SK-N-SH treated with all-trans-retinoic acid at 6 μM for 48 hours (cell line): ENCODE results near the gene KRT20.

Source experiments
- ARNTL ChIP-seq: fragments of 450-650 bp; formaldehyde crosslinking; IDR thresholded peaks from 2 replicates; pipeline ENCODE4 v1.5.0; 2020; ENCODE audit warnings: low read depth, mild to moderate bottlenecking, moderate library complexity, borderline replicate concordance
- BACH2 ChIP-seq: fragments of 250-450 bp; sonication (Bioruptor Pico); IDR thresholded peaks from 2 replicates; pipeline ENCODE4 v1.9.0; 2021; ENCODE audit warnings: mild to moderate bottlenecking, borderline replicate concordance
- ESRRG ChIP-seq: fragments of 250-450 bp; sonication (Bioruptor Pico); IDR thresholded peaks from 2 replicates; pipeline ENCODE4 v1.6.1; 2021; ENCODE audit warnings: mild to moderate bottlenecking
- GLIS3 ChIP-seq: fragments of 250-450 bp; sonication (Bioruptor Pico); IDR thresholded peaks from 2 replicates; pipeline ENCODE4 v1.5.0; 2020; ENCODE audit warnings: mild to moderate bottlenecking, moderate library complexity
- OSR1 ChIP-seq: fragments of 250-450 bp; sonication (Bioruptor Pico); IDR thresholded peaks from 2 replicates; pipeline ENCODE4 v1.8.0; 2022; ENCODE audit warnings: moderate library complexity, mild to moderate bottlenecking, inconsistent platforms
- TCF4 ChIP-seq: fragments of 250-450 bp; sonication (Bioruptor Pico); IDR thresholded peaks from 2 replicates; pipeline ENCODE4 v1.8.0; 2021; ENCODE audit warnings: mild to moderate bottlenecking, moderate library complexity, borderline replicate concordance
- ZC3H10 ChIP-seq: fragments of 250-450 bp; sonication (Bioruptor Pico); IDR thresholded peaks from 2 replicates; pipeline ENCODE4 v1.5.1; 2021; ENCODE audit warnings: mild to moderate bottlenecking, moderate library complexity
- ZFP3 ChIP-seq: fragments of 250-450 bp; sonication (Bioruptor Pico); IDR thresholded peaks from 2 replicates; pipeline ENCODE4 v1.5.0; 2020; ENCODE audit warnings: mild to moderate bottlenecking, moderate library complexity
- ZFP30 ChIP-seq: fragments of 450-650 bp; formaldehyde crosslinking; IDR thresholded peaks from 2 replicates; pipeline ENCODE4 v1.5.0; 2022; ENCODE audit warnings: mild to moderate bottlenecking, moderate library complexity
- ZNF70 ChIP-seq: fragments of 450-650 bp; formaldehyde crosslinking; IDR thresholded peaks from 2 replicates; pipeline ENCODE4 v1.5.0; 2020; ENCODE audit warnings: mild to moderate bottlenecking, moderate library complexity
- ZNF8 ChIP-seq: fragments of 450-650 bp; formaldehyde crosslinking; IDR thresholded peaks from 2 replicates; pipeline ENCODE4 v1.5.0; 2020; ENCODE audit warnings: mild to moderate bottlenecking, moderate library complexity
- TF ChIP-seq, protein P1 (sequence below): fragments of 250-450 bp; sonication (Bioruptor Pico); IDR thresholded peaks from 2 replicates; pipeline ENCODE4 v1.8.0; 2020; ENCODE audit warnings: mild to moderate bottlenecking, moderate library complexity, borderline replicate concordance
- TF ChIP-seq, protein P2 (sequence below): fragments of 250-450 bp; sonication (Bioruptor Pico); IDR thresholded peaks from 2 replicates; pipeline ENCODE4 v1.5.1; 2020; ENCODE audit warnings: low read depth, mild to moderate bottlenecking, moderate library complexity
- TF ChIP-seq, protein P3 (sequence below): fragments of 250-450 bp; sonication (Bioruptor Pico); IDR thresholded peaks from 2 replicates; pipeline ENCODE4 v1.5.0; 2020; ENCODE audit warnings: mild to moderate bottlenecking, moderate library complexity

- TF ChIP-seq, protein P1, sequence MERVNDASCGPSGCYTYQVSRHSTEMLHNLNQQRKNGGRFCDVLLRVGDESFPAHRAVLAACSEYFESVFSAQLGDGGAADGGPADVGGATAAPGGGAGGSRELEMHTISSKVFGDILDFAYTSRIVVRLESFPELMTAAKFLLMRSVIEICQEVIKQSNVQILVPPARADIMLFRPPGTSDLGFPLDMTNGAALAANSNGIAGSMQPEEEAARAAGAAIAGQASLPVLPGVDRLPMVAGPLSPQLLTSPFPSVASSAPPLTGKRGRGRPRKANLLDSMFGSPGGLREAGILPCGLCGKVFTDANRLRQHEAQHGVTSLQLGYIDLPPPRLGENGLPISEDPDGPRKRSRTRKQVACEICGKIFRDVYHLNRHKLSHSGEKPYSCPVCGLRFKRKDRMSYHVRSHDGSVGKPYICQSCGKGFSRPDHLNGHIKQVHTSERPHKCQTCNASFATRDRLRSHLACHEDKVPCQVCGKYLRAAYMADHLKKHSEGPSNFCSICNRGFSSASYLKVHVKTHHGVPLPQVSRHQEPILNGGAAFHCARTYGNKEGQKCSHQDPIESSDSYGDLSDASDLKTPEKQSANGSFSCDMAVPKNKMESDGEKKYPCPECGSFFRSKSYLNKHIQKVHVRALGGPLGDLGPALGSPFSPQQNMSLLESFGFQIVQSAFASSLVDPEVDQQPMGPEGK (CRISPR knock-in tag), result no peak
- TF ChIP-seq ZFP3 (CRISPR knock-in tag) (no peak), ZNF8 (CRISPR knock-in tag) (no peak), ARNTL (CRISPR knock-in tag) (no peak), TCF4 (CRISPR knock-in tag) (no peak), ZC3H10 (no peak), BACH2 (CRISPR knock-in tag) (no peak), OSR1 (CRISPR knock-in tag) (no peak), ZNF70 (no peak), ESRRG (no peak), ZFP30 (no peak), GLIS3 (CRISPR knock-in tag) (no peak)
- TF ChIP-seq, protein P2, sequence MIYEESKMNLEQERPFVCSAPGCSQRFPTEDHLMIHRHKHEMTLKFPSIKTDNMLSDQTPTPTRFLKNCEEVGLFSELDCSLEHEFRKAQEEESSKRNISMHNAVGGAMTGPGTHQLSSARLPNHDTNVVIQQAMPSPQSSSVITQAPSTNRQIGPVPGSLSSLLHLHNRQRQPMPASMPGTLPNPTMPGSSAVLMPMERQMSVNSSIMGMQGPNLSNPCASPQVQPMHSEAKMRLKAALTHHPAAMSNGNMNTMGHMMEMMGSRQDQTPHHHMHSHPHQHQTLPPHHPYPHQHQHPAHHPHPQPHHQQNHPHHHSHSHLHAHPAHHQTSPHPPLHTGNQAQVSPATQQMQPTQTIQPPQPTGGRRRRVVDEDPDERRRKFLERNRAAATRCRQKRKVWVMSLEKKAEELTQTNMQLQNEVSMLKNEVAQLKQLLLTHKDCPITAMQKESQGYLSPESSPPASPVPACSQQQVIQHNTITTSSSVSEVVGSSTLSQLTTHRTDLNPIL (CRISPR knock-in tag), result no peak
- TF ChIP-seq, protein P3, sequence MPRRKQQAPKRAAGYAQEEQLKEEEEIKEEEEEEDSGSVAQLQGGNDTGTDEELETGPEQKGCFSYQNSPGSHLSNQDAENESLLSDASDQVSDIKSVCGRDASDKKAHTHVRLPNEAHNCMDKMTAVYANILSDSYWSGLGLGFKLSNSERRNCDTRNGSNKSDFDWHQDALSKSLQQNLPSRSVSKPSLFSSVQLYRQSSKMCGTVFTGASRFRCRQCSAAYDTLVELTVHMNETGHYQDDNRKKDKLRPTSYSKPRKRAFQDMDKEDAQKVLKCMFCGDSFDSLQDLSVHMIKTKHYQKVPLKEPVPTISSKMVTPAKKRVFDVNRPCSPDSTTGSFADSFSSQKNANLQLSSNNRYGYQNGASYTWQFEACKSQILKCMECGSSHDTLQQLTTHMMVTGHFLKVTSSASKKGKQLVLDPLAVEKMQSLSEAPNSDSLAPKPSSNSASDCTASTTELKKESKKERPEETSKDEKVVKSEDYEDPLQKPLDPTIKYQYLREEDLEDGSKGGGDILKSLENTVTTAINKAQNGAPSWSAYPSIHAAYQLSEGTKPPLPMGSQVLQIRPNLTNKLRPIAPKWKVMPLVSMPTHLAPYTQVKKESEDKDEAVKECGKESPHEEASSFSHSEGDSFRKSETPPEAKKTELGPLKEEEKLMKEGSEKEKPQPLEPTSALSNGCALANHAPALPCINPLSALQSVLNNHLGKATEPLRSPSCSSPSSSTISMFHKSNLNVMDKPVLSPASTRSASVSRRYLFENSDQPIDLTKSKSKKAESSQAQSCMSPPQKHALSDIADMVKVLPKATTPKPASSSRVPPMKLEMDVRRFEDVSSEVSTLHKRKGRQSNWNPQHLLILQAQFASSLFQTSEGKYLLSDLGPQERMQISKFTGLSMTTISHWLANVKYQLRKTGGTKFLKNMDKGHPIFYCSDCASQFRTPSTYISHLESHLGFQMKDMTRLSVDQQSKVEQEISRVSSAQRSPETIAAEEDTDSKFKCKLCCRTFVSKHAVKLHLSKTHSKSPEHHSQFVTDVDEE (CRISPR knock-in tag), result no peak
Measured at GRCh38 chr17:40900809-40901356, 15.8 kb upstream of the KRT20 start.
